Testis (tissue), 3 donors: Measurements from ENCODE around the gene TFAP2D. TPM values are rescaled to one million over a fixed set of nuclear protein-coding genes. Genes with fewer than 3 reads are reported as not detected.

Source experiments
- DNase-seq: peaks from one replicate; pipeline ENCODE4 v3.0.0-alpha.2; 2019
- H3K27ac ChIP-seq, 2 donors: fragments of 200-600 bp; sonication (generic); one replicate each; pipeline ENCODE4 v1.5.1; 2019
- H3K27me3 ChIP-seq: fragments of 200-600 bp; sonication (generic); one replicate; pipeline ENCODE4 v1.5.1; 2019
- H3K36me3 ChIP-seq: fragments of 200-600 bp; sonication (generic); one replicate; pipeline ENCODE4 v1.5.1; 2017; ENCODE audit warnings: low read depth; ENCODE audit errors: missing control alignments
- H3K4me1 ChIP-seq: fragments of 200-600 bp; sonication (generic); one replicate; pipeline ENCODE4 v1.5.1; 2019
- H3K4me3 ChIP-seq, 2 donors: fragments of 200-600 bp; sonication (generic); one replicate each; pipeline ENCODE4 v1.5.1; 2017 to 2019
- H3K9me3 ChIP-seq: fragments of 200-600 bp; sonication (generic); one replicate; pipeline ENCODE4 v1.5.1; 2017
- POLR2A ChIP-seq: fragments of 450-650 bp; IDR thresholded peaks from one replicate; pipeline ENCODE4 v1.6.1; 2017; ENCODE audit warnings: antibody characterized with exemption, mild to moderate bottlenecking, moderate library complexity
- WGBS, 2 donors: methylation state at CpG; one replicate each; pipeline ENCODE4 v1.1.5; 2018; 5-methylcytosine and 5-hydroxymethylcytosine counted together
- intact Hi-C: fragments of 100-400 bp; cut with DNase I; formaldehyde crosslinking; loops from one replicate; pipeline ENCODE4 v1.15.1; 2023; ENCODE audit warnings: low total_unique reads
- polyA plus RNA-seq: library from polyadenylated mRNA; stranded (reverse); fragments of 350-450 nt; fragmentation: Illumina TruSeq; extraction: RNeasy Lipid Tissue Mini Kit (QIAGEN cat#74804); gene quantifications from one replicate; pipeline ENCODE4 v1.2.3, GENCODE V29; 2014; ENCODE audit warnings: low read depth, low replicate concordance; ENCODE audit not compliant: insufficient read depth
- total RNA-seq, 2 donors: library from RNA; depleted of rRNA; stranded (reverse); fragments of >200 nt; gene quantifications; one replicate each; pipeline ENCODE4 v1.2.3, GENCODE V29; 2016
- TF ChIP-seq, protein P1 (sequence below), 3 experiments: fragments of 450-650 bp in 2 of 3; fragments of 200-600 bp in 1 of 3; sonication (generic) in 1 of 3; IDR thresholded peaks; one replicate each; pipeline ENCODE4 v1.5.1; 2016 to 2019; ENCODE audit warnings: antibody characterized with exemption in 3 of 3, mild to moderate bottlenecking in 2 of 3, moderate library complexity in 1 of 3

TFAP2D gene
- total and polyA plus RNA-seq, 3 donors from 2014 or later: not detected

DNA sequence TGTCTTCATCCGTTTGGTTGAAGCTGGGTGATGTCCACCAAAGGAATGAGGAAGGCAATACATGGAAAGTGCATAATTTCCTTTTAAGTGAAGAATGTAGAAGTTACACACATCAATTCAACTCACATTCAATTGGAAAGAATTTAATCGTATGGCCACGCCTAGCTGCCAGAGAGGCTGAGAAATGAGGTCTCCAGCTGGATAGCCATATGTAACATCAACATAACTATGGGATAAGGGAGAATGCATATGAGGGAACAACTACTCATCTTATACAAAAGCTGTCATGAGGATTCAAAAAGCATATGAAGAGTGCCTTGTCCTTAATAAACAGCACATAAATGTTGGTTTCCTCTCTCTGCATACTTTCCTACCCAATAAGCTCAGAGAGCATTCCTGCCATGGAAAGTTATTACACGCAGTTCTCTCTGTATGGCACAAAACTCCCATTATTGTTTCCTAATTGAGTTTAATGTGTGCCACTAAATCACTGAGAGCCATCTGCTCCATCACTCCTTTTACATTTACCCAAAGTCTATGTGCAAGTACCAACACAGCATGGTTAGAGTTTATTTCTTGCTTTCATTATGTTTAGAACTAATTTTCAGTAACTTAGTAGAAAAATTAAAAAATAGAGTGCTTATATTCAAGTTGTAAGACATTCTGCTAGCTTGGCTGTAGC is 21.4 kb upstream of the TFAP2D start:
- no peaks in the 10 kb centered on the region for H3K27me3 ChIP-seq
- no peaks in the 10 kb centered on the region for H3K9me3 ChIP-seq
- intact Hi-C loops: no loop called here
- TF ChIP-seq, protein P1, sequence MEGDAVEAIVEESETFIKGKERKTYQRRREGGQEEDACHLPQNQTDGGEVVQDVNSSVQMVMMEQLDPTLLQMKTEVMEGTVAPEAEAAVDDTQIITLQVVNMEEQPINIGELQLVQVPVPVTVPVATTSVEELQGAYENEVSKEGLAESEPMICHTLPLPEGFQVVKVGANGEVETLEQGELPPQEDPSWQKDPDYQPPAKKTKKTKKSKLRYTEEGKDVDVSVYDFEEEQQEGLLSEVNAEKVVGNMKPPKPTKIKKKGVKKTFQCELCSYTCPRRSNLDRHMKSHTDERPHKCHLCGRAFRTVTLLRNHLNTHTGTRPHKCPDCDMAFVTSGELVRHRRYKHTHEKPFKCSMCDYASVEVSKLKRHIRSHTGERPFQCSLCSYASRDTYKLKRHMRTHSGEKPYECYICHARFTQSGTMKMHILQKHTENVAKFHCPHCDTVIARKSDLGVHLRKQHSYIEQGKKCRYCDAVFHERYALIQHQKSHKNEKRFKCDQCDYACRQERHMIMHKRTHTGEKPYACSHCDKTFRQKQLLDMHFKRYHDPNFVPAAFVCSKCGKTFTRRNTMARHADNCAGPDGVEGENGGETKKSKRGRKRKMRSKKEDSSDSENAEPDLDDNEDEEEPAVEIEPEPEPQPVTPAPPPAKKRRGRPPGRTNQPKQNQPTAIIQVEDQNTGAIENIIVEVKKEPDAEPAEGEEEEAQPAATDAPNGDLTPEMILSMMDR (IDR thresholded peaks at IDR 0.05): no peak
- TF ChIP-seq POLR2A: no peak
- WGBS, 2 donors: 84 to 89% methylated on average over 4 of the region's 4 CpGs
- H3K36me3 ChIP-seq: no peaks in the 10 kb centered on the region
- no peak overlapping the region for H3K27ac ChIP-seq
- DNase-seq: no peak
- no peaks in the 10 kb centered on the region for H3K4me1 ChIP-seq
- no peak overlapping the region for H3K4me3 ChIP-seq

DNA sequence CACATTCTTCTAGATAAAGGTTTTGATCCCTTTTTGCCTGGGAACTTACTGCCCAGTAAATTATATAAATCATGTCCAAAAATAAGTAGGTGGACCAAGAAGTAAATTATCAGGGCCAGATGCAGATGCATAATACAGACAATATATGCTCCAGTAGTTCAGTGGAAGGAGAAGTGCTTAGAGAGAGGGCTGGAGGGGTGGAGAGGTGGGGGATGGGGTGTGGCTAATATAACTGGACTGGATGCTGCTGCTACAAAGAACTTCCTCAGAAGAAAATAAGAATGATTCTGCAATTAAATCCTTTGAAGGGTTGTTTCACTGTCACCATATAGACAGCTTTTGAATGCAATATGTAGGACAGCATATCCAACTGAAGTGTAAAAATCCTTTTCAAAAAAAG is 14.8 kb upstream of the TFAP2D start:
- no peaks in the 10 kb centered on the region for H3K36me3 ChIP-seq
- H3K9me3 ChIP-seq: no peaks in the 10 kb centered on the region
- intact Hi-C loops: no loop called here
- no peak for TF ChIP-seq POLR2A
- TF ChIP-seq, protein P1 (IDR thresholded peaks at IDR 0.05): no peak
- no peaks in the 10 kb centered on the region for H3K27me3 ChIP-seq
- no peaks in the 10 kb centered on the region for H3K4me1 ChIP-seq
- DNase-seq: no peak
- no peak overlapping the region for H3K4me3 ChIP-seq
- H3K27ac ChIP-seq: no peak overlapping the region

DNA sequence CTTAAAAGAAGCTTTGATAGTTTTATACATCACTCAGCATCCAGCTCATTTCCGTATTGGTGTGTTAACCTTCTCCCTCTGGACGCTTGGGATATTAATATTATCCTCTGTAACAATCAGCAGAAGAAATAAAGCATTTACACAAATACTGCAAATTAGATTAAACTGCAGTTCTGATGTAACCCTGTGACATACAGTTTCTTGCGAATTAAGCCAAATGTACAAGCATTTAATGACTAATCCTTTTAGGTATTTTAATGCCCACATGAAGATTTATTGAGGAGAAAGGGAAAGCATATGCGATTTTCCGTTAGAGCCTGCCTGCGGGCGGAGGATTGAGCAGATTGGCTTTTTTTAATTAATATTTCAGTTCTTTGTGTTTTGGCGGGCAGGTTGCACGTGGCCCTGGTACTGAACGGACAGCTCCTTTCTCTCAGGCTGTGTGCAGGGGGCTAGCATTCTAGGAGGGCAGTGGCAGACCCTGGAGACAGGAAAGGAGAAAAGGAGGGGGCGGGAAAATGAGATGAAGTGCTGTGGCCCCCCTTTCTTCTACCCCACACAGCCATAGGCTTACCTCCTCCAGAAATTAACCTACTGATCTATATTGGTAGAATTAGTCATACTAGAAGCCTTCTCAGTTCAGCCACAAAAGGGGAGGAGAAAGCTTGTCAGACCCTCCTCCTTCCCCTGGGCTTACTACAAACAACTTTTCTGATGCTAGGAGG is 14.1 kb upstream of the TFAP2D start:
- no peaks in the 10 kb centered on the region for H3K9me3 ChIP-seq
- no peak for DNase-seq
- 14 to 24% methylated on average over 11 of the region's 11 CpGs for WGBS, 2 donors
- H3K4me1 ChIP-seq: no peaks in the 10 kb centered on the region
- TF ChIP-seq POLR2A: no peak
- TF ChIP-seq, protein P1 (IDR thresholded peaks at IDR 0.05): no peak
- H3K36me3 ChIP-seq: no peaks in the 10 kb centered on the region
- no peak overlapping the region for H3K4me3 ChIP-seq
- intact Hi-C loops: no loop called here
- H3K27me3 ChIP-seq: no peaks in the 10 kb centered on the region
- no peak overlapping the region for H3K27ac ChIP-seq

- Histone ChIP-seq H3K9me3 (no peaks in the 10 kb centered on the region), H3K27me3 (no peaks in the 10 kb centered on the region), H3K36me3 (no peaks in the 10 kb centered on the region), H3K27ac (no peak overlapping the region), H3K4me3 (no peak overlapping the region), H3K4me1 (peaks cover 3% of the 10 kb centered on the region)
- 3% methylated on average over 15 to 23 of the region's 23 CpGs for WGBS, 2 donors
- intact Hi-C loops: no loop called here
- TF ChIP-seq, protein P1 (IDR thresholded peaks at IDR 0.05): no peak
- no peak for TF ChIP-seq POLR2A
- DNase-seq: no peak
Observed at GRCh38 chr6:50706575-50706974, 6.8 kb upstream of the TFAP2D start.
